Astrocyte (in vitro differentiated cells and primary cell): ENCODE data around the gene CTDSPL.

Experiments
- EZH2 ChIP-seq: IDR thresholded peaks from 2 replicates; pipeline ENCODE4 v1.6.1; 2012; ENCODE audit warnings: mild to moderate bottlenecking, low read length, inconsistent platforms; ENCODE audit not compliant: insufficient read depth
- TF ChIP-seq, protein P1 (sequence below): IDR thresholded peaks from 2 replicates; pipeline ENCODE4 v1.5.1; 2011; ENCODE audit warnings: low read depth, mild to moderate bottlenecking, inconsistent platforms, low read length, moderate library complexity; ENCODE audit not compliant: insufficient read depth

DNA sequence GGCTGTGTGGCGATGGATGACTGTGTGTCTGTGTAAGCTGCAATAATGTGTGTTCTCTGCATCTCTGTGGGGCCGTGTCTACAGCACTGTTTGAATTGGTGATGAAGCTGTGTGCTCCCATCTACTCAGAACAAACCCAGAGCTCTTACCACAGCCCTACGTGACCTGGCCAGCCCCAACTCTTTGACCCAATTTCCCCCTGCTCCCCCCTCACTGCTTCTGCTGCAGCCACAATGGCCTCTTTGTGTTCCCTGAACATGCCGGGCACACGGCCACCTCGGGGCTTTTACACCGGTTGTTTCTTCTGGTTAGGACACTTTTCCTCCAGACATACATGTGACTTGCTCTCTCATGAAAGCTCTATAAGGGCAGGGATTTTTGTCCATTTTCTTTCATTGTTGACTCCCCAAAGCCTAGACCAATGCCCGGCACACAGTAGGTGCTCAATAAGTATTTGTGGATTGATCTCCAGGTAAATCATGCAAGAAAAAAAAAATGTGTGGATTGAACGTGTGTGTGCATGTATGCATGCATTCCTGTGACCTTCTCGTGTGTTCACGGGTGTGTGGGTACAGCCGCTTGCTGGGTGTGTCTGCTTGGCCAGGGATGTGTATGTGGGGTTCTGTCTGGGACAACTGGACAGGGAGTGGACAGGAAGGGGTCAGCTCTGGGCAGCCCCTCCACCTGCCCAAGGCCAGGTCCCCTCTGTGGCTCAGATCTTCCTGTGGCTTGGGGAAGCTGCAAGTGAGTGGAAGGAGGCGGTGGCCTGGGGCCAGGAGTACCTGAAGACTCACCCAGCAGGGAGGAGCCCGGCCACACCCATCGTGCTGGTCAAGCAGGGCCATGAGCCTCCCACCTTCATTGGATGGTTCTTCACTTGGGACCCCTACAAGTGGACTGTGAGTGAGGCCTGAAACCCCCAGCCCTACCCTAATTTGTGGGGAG is 143.7 kb downstream of the CTDSPL start:
- no peak for TF ChIP-seq EZH2
- TF ChIP-seq, protein P1, sequence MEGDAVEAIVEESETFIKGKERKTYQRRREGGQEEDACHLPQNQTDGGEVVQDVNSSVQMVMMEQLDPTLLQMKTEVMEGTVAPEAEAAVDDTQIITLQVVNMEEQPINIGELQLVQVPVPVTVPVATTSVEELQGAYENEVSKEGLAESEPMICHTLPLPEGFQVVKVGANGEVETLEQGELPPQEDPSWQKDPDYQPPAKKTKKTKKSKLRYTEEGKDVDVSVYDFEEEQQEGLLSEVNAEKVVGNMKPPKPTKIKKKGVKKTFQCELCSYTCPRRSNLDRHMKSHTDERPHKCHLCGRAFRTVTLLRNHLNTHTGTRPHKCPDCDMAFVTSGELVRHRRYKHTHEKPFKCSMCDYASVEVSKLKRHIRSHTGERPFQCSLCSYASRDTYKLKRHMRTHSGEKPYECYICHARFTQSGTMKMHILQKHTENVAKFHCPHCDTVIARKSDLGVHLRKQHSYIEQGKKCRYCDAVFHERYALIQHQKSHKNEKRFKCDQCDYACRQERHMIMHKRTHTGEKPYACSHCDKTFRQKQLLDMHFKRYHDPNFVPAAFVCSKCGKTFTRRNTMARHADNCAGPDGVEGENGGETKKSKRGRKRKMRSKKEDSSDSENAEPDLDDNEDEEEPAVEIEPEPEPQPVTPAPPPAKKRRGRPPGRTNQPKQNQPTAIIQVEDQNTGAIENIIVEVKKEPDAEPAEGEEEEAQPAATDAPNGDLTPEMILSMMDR = no peak
